ENCODE results near the gene UBXN4.
"Not testable (repeated sequence)": the region's sequence is repeated elsewhere in the genome, so short reads cannot be mapped to it uniquely, and the experiment has no call there.

Gene UBXN4

GRCh38 chr2:135709992-135710391 is 31.7 kb upstream of the UBXN4 start:
- no peak overlapping the region for H3K4me3 ChIP-seq (ENCODE audit: low read depth, low read length)
- peak; percentile 87 for TF ChIP-seq CTCF (IDR thresholded peaks at IDR 0.05; ENCODE audit: low read depth, low read length)

GRCh38 chr2:135715086-135715485 is 26.6 kb upstream of the UBXN4 start:
- not testable (repeated sequence) for H3K4me3 ChIP-seq (ENCODE audit: low read depth, low read length)

- no peak for TF ChIP-seq CTCF (IDR thresholded peaks at IDR 0.05; ENCODE audit: low read depth, low read length)
- H3K4me3 ChIP-seq (ENCODE audit: low read depth, low read length), result no peak overlapping the region
These were observed 13.5 kb upstream of the UBXN4 start for GRCh38 chr2:135728064-135728743.

- TF ChIP-seq CTCF (IDR thresholded peaks at IDR 0.05; ENCODE audit: low read depth, low read length), result no peak
- no peak overlapping the region for H3K4me3 ChIP-seq (ENCODE audit: low read depth, low read length)
These were observed 9.1 kb upstream of the UBXN4 start for GRCh38 chr2:135732561-135732960.

- no peak for TF ChIP-seq CTCF (IDR thresholded peaks at IDR 0.05; ENCODE audit: low read depth, low read length)
- no peak overlapping the region for H3K4me3 ChIP-seq (ENCODE audit: low read depth, low read length)
These were observed 8.6 kb upstream of the UBXN4 start for GRCh38 chr2:135733045-135733444.

GRCh38 chr2:135736546-135736945 is 5.1 kb upstream of the UBXN4 start:
- no peak overlapping the region for H3K4me3 ChIP-seq (ENCODE audit: low read depth, low read length)
- no peak for TF ChIP-seq CTCF (IDR thresholded peaks at IDR 0.05; ENCODE audit: low read depth, low read length)

- no peak for TF ChIP-seq CTCF (IDR thresholded peaks at IDR 0.05; ENCODE audit: low read depth, low read length)
- no peak overlapping the region for H3K4me3 ChIP-seq (ENCODE audit: low read depth, low read length)
These were observed 1.4 kb upstream of the UBXN4 start for GRCh38 chr2:135740206-135740605.

- TF ChIP-seq CTCF (IDR thresholded peaks at IDR 0.05; ENCODE audit: low read depth, low read length), result no peak
These were observed 636 bp upstream of the UBXN4 start for GRCh38 chr2:135741043-135741394.

More at GRCh38 chr2:135741043-135741394, 636 bp upstream of the UBXN4 start:
- no peak overlapping the region for H3K4me3 ChIP-seq (ENCODE audit: low read depth, low read length)

Measured in WI38 (cell line).